ENCODE results near the gene ASIC2.
A peak's percentile ranks its signal among the peaks of the same experiment; 100 is the strongest.

ASIC2 gene

DNA sequence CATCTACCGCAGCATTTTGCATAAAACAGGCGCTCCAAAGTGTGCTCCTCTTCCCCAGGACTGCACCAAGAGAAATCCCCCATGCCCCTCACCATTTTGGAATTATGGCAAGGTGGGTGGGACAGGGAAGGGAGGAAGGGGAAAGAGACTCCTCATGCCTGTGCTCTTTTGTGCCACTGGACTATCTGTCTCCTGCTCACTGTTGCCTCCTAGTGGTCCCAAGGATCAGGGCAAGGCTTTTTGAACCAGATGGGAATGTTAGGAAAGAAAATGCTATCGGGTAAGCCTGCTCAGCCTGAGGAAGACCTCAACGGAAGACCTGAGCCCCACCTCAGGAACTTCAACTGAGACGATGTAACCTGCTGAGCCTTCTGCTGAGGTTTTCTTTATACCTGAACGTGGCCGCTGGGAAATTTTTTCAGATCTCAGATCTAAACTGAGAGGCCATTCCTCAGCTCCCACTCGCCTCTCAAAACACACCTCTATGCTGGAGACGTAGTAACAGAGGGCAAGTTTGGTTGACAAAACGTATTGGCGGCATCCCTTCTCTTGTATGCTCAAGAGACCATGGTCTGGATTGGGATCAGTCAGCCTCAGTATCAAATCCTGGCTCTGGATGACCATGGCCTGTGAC, 243.2 kb downstream of the ASIC2 start:
- no peak for DNase-seq (ENCODE audit: low read depth, low spot score)
- CTCF ChIA-PET: interaction anchor here (0.7 to 1.9 kb wide), 9 partner anchors 8 to 271 kb away, joined by 3 to 12 read pairs (median 3); no protein-coding TSS in a partner anchor
- TF ChIP-seq, protein P1, sequence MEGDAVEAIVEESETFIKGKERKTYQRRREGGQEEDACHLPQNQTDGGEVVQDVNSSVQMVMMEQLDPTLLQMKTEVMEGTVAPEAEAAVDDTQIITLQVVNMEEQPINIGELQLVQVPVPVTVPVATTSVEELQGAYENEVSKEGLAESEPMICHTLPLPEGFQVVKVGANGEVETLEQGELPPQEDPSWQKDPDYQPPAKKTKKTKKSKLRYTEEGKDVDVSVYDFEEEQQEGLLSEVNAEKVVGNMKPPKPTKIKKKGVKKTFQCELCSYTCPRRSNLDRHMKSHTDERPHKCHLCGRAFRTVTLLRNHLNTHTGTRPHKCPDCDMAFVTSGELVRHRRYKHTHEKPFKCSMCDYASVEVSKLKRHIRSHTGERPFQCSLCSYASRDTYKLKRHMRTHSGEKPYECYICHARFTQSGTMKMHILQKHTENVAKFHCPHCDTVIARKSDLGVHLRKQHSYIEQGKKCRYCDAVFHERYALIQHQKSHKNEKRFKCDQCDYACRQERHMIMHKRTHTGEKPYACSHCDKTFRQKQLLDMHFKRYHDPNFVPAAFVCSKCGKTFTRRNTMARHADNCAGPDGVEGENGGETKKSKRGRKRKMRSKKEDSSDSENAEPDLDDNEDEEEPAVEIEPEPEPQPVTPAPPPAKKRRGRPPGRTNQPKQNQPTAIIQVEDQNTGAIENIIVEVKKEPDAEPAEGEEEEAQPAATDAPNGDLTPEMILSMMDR (IDR thresholded peaks at IDR 0.05; ENCODE audit: insufficient read depth, low read length, missing control alignments): peak; percentile 91
- POLR2A ChIA-PET: no interaction called here
- H3K4me3 ChIP-seq (ENCODE audit: low read depth, low read length): no peak overlapping the region

DNA sequence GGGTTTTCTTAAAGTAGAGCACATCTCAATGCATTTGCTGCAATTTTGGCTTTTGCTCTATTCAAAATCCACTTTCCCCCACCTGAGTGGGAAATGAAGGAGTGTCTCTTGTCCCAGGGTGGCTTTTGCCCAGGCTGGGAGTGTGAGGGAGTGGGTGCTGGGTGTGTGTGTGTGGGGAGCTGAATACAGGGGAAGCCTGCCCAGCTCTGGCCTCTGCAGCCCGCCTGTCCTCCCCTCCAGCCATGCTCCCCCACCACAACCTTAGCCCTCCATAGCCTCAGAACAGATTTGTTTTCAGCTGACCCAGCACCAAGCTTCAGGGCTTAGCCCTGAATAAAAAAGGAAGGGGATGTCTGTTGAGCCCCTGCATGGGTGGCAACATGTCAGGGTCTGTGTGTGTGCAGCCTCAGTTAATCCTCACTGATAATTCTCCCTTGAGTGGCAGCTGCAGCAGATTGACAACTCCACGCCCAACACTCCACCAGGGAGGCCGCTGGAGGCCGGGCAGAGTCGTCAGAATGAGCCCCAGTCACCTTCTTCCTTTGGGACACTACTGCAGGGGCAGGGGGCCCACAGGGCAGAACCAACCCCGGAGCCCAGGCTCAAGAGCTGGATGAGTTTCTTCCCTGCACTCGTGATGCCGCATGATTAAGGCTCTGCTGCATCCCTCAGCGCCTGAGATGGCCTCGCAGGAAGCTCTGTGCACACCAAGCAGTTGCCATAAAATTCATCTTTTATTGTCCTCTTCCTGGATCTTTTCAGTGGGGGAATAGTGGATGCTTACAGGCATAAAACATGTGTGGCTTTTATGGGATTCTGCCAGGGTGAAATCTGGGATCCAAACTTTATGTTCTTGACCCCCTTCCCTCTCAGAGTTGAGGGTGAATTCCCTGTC, 246.5 kb downstream of the ASIC2 start:
- ChIA-PET CTCF (interaction anchor here (1.1 to 2.1 kb wide), 3 partner anchors 19 to 47 kb away, joined by 3 to 4 read pairs (median 3); no protein-coding TSS in a partner anchor), POLR2A (no interaction called here)
- no peak overlapping the region for H3K4me3 ChIP-seq (ENCODE audit: low read depth, low read length)
- TF ChIP-seq, protein P1 (IDR thresholded peaks at IDR 0.05; ENCODE audit: insufficient read depth, low read length, missing control alignments): no peak
- no peak for DNase-seq (ENCODE audit: low read depth, low spot score)

DNA sequence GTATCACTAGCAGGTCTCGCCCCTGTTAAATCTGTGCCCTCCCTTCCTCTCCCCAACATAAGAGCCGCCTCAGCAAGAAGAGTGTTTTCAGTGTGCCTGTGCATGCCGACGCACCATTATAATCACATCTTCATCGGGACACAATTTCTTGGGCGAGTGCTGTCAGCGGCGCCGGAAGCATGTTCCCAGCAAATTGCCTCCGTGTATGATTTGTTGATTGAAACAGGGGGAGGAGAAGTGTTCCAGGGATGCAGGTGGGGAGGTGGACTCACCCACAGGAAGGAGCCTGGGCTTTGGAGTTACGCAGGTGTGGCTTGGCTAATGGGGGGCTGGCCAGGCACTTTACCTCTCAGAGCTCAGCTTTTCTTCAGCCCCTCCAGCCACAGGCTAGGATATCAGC, 247.9 kb downstream of the ASIC2 start:
- TF ChIP-seq, protein P1 (IDR thresholded peaks at IDR 0.05; ENCODE audit: insufficient read depth, low read length, missing control alignments): no peak
- POLR2A ChIA-PET: no interaction called here
- H3K4me3 ChIP-seq (ENCODE audit: low read depth, low read length): no peak overlapping the region
- CTCF ChIA-PET: interaction anchor here (2.1 to 2.3 kb wide), 2 partner anchors 9 to 18 kb away, joined by 4 to 8 read pairs; no protein-coding TSS in a partner anchor
- DNase-seq (ENCODE audit: low read depth, low spot score): no peak

DNA sequence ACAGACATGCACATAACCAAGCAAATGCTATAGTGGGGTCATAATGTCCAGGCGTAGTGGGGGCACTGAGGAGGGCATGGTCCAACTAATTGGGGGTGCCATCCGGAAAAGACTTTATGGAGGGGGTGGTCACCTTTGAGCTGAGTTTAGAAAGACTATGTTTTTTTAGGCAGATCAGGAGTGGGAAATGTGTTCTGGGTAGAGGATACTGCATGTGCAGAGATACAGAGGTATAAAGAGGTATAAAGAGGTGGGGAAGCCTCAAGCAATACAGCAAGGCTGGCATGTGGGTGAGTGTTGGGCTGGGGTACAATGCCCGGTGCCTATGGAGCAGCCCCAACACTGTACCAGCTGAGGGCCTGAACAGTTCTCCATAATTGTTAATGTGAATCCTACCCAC, 248.3 kb downstream of the ASIC2 start:
- ChIA-PET POLR2A (no interaction called here), CTCF (interaction anchor here (2.1 to 2.3 kb wide), 2 partner anchors 10 to 18 kb away, joined by 4 to 8 read pairs; no protein-coding TSS in a partner anchor)
- H3K4me3 ChIP-seq (ENCODE audit: low read depth, low read length): no peak overlapping the region
- no peak for DNase-seq (ENCODE audit: low read depth, low spot score)
- TF ChIP-seq, protein P1 (IDR thresholded peaks at IDR 0.05; ENCODE audit: insufficient read depth, low read length, missing control alignments): no peak

DNA sequence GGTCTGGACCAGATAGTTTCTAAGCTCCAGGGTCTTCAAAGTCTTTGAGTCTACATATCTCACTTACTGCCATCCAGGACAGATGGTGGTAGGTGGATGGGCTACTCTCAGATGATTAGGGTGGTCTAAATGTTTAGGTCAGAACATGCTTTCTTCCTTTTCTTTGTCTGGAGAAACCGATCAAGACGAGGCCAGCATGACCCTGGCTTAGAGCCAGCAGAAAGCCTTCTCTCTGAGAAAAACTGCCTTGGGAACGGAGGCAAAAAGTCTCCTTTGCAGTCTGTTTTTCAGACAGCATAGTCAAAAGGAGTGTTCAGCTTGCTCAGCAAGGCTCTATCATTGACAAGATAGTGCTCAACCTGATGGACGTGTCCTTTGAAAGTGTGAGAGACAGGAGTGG, 252.6 kb downstream of the ASIC2 start:
- DNase-seq (ENCODE audit: low read depth, low spot score): no peak
- H3K4me3 ChIP-seq (ENCODE audit: low read depth, low read length): no peak overlapping the region
- CTCF ChIA-PET: interaction anchor here (0.5 to 0.6 kb wide), 2 partner anchors 18 to 257 kb away, joined by 3 read pairs; no protein-coding TSS in a partner anchor
- POLR2A ChIA-PET: no interaction called here
- TF ChIP-seq, protein P1 (IDR thresholded peaks at IDR 0.05; ENCODE audit: insufficient read depth, low read length, missing control alignments): no peak

DNA sequence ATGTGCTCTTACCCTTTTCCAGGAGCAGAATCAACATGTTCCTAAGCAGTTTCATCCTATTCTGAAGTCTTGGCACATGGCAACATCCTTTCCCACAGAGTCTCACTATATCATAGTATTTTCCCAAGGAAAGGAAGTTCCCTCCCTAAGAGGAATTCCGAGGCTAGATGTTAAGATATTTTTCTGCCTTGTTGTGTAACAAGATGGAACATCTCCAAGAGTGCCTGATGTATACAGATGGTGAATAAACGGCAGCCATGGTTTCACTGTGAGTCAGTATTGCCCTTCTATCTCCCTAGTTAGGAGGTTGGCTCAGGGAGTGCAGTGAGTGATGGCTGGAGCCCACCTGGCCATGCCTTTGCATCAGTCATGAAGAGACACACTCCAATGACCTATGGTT, 253.2 kb downstream of the ASIC2 start:
- CTCF ChIA-PET: no interaction called here
- H3K4me3 ChIP-seq (ENCODE audit: low read depth, low read length): no peak overlapping the region
- POLR2A ChIA-PET: no interaction called here
- TF ChIP-seq, protein P1 (IDR thresholded peaks at IDR 0.05; ENCODE audit: insufficient read depth, low read length, missing control alignments): no peak
- peak; percentile 28 for DNase-seq (ENCODE audit: low read depth, low spot score)
